DND-41 (cell line): Measurements from ENCODE around the gene LRRC8D.

Source experiments
- ATAC-seq: fragments of 200-7000 bp; cut with Tn5 transposase; 3 replicates; pipeline ENCODE4 v1.9.1; 2021; ENCODE audit warnings: low read depth; ENCODE audit not compliant: insufficient read depth
- DNase-seq: peaks from one replicate; pipeline ENCODE4 v3.0.0-alpha.2; 2020
- H2AFZ ChIP-seq: 2 replicates; pipeline ENCODE4 v1.6.0; 2012; ENCODE audit warnings: low read depth, low read length
- H3K27ac ChIP-seq: 2 replicates; pipeline ENCODE4 v1.5.1; 2012; ENCODE audit warnings: low read length, inconsistent platforms
- H3K27me3 ChIP-seq: fragments of 200-600 bp; sonication (generic); 2 replicates; pipeline ENCODE4 v1.6.0; 2012; ENCODE audit warnings: low read length, mild to moderate bottlenecking, inconsistent platforms; ENCODE audit not compliant: insufficient read depth, poor library complexity
- H3K36me3 ChIP-seq: 2 replicates; pipeline ENCODE4 v1.5.1; 2012; ENCODE audit warnings: low read length, inconsistent platforms; ENCODE audit not compliant: insufficient read depth
- H3K4me1 ChIP-seq: 2 replicates; pipeline ENCODE4 v1.5.1; 2012; ENCODE audit warnings: mild to moderate bottlenecking, low read length; ENCODE audit not compliant: insufficient read depth
- H3K4me2 ChIP-seq: 2 replicates; pipeline ENCODE4 v1.6.0; 2012; ENCODE audit warnings: mild to moderate bottlenecking, moderate library complexity, low read length, inconsistent platforms; ENCODE audit not compliant: insufficient read depth
- H3K4me3 ChIP-seq, 2 experiments: fragments of 200-600 bp in 1 of 2; shearing (Covaris generic) in 1 of 2; 2 replicates each; pipeline ENCODE4 v1.5.1; 2012 to 2016; ENCODE audit warnings: inconsistent platforms in 2 of 2, low read length in 2 of 2, mild to moderate bottlenecking in 2 of 2, low read depth in 1 of 2, moderate library complexity in 1 of 2
- H3K79me2 ChIP-seq: 2 replicates; pipeline ENCODE4 v1.6.0; 2012; ENCODE audit warnings: low read length, inconsistent platforms; ENCODE audit not compliant: insufficient read depth
- H3K9ac ChIP-seq: 2 replicates; pipeline ENCODE4 v1.6.0; 2012; ENCODE audit warnings: low read depth, mild to moderate bottlenecking, inconsistent platforms, low read length, moderate library complexity
- H3K9me3 ChIP-seq: 2 replicates; pipeline ENCODE4 v1.5.1; 2012; ENCODE audit warnings: low read length, moderate library complexity, mild to moderate bottlenecking, inconsistent platforms; ENCODE audit not compliant: insufficient read depth, severe bottlenecking
- H4K20me1 ChIP-seq: 2 replicates; pipeline ENCODE4 v1.6.0; 2012; ENCODE audit warnings: low read length; ENCODE audit not compliant: insufficient read depth
- CTCF ChIP-seq: IDR thresholded peaks from 2 replicates; pipeline ENCODE4 v1.5.1; 2012; ENCODE audit warnings: borderline replicate concordance, low read length, moderate library complexity, mild to moderate bottlenecking; ENCODE audit not compliant: poor library complexity, severe bottlenecking; ENCODE audit errors: extremely low read depth
- EZH2 ChIP-seq: IDR thresholded peaks from 3 replicates; pipeline ENCODE4 v1.6.1; 2012; ENCODE audit warnings: borderline replicate concordance, low read depth, mild to moderate bottlenecking, moderate library complexity, low read length, inconsistent platforms; ENCODE audit not compliant: severe bottlenecking

Gene LRRC8D

DNA sequence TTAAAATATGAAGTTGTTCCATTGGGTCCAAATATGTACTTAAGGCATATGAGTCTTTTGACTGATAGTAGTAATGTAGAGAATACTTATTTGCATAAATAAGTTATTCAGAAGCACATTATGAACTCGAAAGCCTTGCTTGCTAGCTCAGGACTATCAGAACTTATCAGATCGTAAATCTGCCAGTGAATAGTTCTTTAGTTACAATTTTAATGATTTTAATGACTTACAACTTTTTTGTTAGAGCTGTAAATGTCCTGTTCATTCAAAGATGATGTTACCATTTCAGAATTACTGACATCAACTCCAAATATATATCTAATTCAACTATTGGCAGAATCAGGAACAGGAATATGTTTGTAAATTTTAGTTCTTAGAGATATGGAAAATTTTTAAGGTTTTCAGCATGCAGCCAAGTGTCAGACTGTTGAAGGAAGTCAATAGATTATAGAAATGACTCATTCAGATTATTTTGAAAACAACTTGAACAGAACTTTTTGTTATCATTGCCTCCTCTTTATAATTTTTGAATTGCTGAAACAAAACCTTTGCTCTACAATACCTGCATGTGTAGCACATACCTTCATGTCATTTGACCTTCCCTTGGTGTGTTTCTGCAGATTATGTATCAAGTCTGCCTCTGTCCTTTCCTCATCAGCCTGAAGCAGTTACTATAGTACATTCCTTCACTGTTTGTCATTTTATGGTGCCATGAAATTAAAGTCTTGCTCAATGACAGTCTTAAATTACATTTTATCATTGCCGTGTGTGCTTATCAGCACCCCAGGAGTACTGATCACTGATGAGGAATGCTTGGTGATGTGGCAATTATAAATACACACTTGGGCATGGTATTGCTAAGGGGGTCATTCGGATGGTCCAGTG, 44.9 kb downstream of the LRRC8D start:
- Histone ChIP-seq H3K4me3 (no peak overlapping the region), H3K9ac (no peak overlapping the region), H3K79me2 (peaks cover 34% of the 10 kb centered on the region), H3K27ac (no peak overlapping the region), H3K4me1 (peaks cover 18% of the 10 kb centered on the region), H3K4me2 (no peak overlapping the region), H4K20me1 (no peaks in the 10 kb centered on the region), H3K36me3 (peaks cover 30% of the 10 kb centered on the region), H2AFZ (no peak overlapping the region), H3K9me3 (no peaks in the 10 kb centered on the region), H3K27me3 (no peaks in the 10 kb centered on the region)
- no peak for ATAC-seq
- TF ChIP-seq EZH2 (no peak), CTCF (no peak)
- DNase-seq = no peak

DNA sequence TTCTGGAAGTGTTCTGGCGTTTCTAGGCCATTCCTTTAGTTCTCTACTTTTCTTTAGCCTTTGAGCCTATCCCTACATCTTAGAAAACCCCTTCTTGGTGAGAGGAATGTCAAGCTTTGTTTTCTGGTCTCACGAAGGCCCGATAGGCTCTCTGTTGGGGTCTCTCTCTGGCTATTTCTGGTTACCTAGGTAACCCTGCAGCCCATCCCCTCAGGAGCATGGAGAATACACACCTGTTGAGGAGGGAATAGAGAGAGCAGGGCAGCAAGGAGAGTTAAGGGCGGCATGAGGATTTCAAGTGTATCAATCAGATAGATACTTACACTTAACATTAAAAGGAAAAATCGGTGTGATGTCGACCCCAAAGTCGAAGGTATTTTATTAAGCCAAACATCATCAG, 45.7 kb downstream of the LRRC8D start:
- no peak overlapping the region for H3K9ac ChIP-seq
- H2AFZ ChIP-seq = no peak overlapping the region
- DNase-seq (no peak), ATAC-seq (no peak)
- H3K4me1 ChIP-seq = peaks cover 21% of the 10 kb centered on the region
- TF ChIP-seq EZH2 (no peak), CTCF (no peak)
- no peak overlapping the region for H3K27ac ChIP-seq
- H3K36me3 ChIP-seq = peaks cover 31% of the 10 kb centered on the region
- no peak overlapping the region for H3K4me2 ChIP-seq
- H4K20me1 ChIP-seq = no peaks in the 10 kb centered on the region
- no peaks in the 10 kb centered on the region for H3K9me3 ChIP-seq
- no peak overlapping the region for H3K4me3 ChIP-seq
- no peaks in the 10 kb centered on the region for H3K27me3 ChIP-seq
- peaks cover 32% of the 10 kb centered on the region for H3K79me2 ChIP-seq

DNA sequence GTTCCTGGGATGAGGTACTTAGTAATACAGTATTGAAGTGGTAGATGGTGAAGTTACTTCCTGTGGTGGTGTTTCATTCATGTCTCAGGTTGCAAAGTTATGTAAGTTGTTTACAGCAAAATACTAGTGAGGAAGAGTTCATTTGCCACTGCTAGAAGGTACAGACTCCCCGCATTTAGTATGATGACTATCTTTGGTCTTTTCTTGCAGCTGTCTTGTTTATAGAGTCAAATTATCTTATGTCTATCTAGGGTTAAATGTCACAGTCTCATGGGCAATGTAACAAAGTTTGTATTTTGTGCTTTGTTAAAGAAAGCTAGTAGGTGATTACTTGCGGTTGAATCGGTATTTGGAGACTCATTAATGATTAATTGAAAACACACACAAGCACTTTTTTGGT, 50.2 kb downstream of the LRRC8D start:
- Histone ChIP-seq H3K27ac (no peak overlapping the region), H2AFZ (no peak overlapping the region), H3K4me3 (no peak overlapping the region), H3K36me3 (peaks cover 36% of the 10 kb centered on the region), H3K4me1 (peaks cover 6% of the 10 kb centered on the region; the same call in 1 of the 2 replicates), H3K9me3 (no peaks in the 10 kb centered on the region), H3K4me2 (no peak overlapping the region), H3K27me3 (no peaks in the 10 kb centered on the region), H3K79me2 (peaks cover 39% of the 10 kb centered on the region), H4K20me1 (peaks cover 5% of the 10 kb centered on the region; the same call in 1 of the 2 replicates), H3K9ac (no peak overlapping the region)
- ATAC-seq (peak; percentile 64; the same call in 2 of the 3 replicates), DNase-seq (no peak)
- TF ChIP-seq EZH2 = no peak
- no peak for TF ChIP-seq CTCF
